Thyroid gland (tissue), 4 donors: ENCODE data around the gene RBCK1. TPM values are rescaled to one million over a fixed set of nuclear protein-coding genes. Genes with fewer than 3 reads are reported as not detected.

Experiments
- DNase-seq, 2 donors: peaks; one replicate each; pipeline ENCODE4 v3.0.0-alpha.2; 2019
- H3K27ac ChIP-seq, 3 donors: fragments of 200-600 bp; sonication (generic); 1 replicate in 2 of 3; 2 replicates in 1 of 3; pipeline ENCODE4 v1.5.1; 2016 to 2019; ENCODE audit warnings: mild to moderate bottlenecking in 1 of 3, moderate library complexity in 1 of 3
- H3K27me3 ChIP-seq: fragments of 200-600 bp; sonication (generic); one replicate; pipeline ENCODE4 v1.5.1; 2019
- H3K36me3 ChIP-seq, 2 donors: fragments of 200-600 bp; sonication (generic); one replicate each; pipeline ENCODE4 v1.5.1; 2016 to 2019
- H3K4me1 ChIP-seq, 2 donors: fragments of 200-600 bp; sonication (generic); one replicate each; pipeline ENCODE4 v1.5.1; 2017 to 2019
- H3K4me3 ChIP-seq, 3 donors: fragments of 200-600 bp; sonication (generic); replicated peaks in 1 of 3; 1 replicate in 2 of 3; 2 replicates in 1 of 3; pipeline ENCODE4 v1.5.1; 2016; ENCODE audit warnings: mild to moderate bottlenecking in 1 of 3
- H3K9me3 ChIP-seq: fragments of 200-600 bp; sonication (generic); one replicate; pipeline ENCODE4 v1.5.1; 2017
- CTCF ChIP-seq, 6 experiments: fragments of 200-600 bp in 3 of 6; fragments of 450-650 bp in 3 of 6; sonication (generic) in 3 of 6; IDR thresholded peaks; one replicate each; pipeline ENCODE4 v1.5.1; 2016 to 2019; ENCODE audit warnings: antibody characterized with exemption in 6 of 6, mild to moderate bottlenecking in 2 of 6, inconsistent platforms in 1 of 6, moderate library complexity in 1 of 6
- POLR2A ChIP-seq, 2 donors: fragments of 450-650 bp; IDR thresholded peaks; one replicate each; pipeline ENCODE4 v1.6.1; 2017; ENCODE audit warnings: antibody characterized with exemption in 2 of 2, mild to moderate bottlenecking in 2 of 2, moderate library complexity in 1 of 2
- WGBS, 2 donors: methylation state at CpG; one replicate each; pipeline ENCODE4 v1.1.5; 2017; 5-methylcytosine and 5-hydroxymethylcytosine counted together
- intact Hi-C: fragments of 100-400 bp; cut with DNase I; formaldehyde crosslinking; loops from one replicate; pipeline ENCODE4 v1.15.1; 2023
- total RNA-seq, 4 donors: library from RNA; depleted of rRNA; stranded (reverse); fragments of >200 nt; gene quantifications; one replicate each; pipeline ENCODE4 v1.2.3, GENCODE V29; 2016

Gene RBCK1
- total RNA-seq, 4 donors from 2014 or later, result 49.2 to 90.2 (median 71.0) TPM

GRCh38 chr20:431012-431904 lies 23.2 kb downstream of the RBCK1 start:
- no peak overlapping the region for H3K27ac ChIP-seq
- intact Hi-C loops, result loop anchor here (10.0 kb wide), 1 partner anchor 76 kb away; no protein-coding TSS in a partner anchor
- H3K27me3 ChIP-seq, result no peaks in the 10 kb centered on the region
- H3K9me3 ChIP-seq, result no peaks in the 10 kb centered on the region
- 43 to 58% methylated on average over 15 to 17 of the region's 17 CpGs for WGBS, 2 donors
- DNase-seq, result peak; percentile 89 to 90
- H3K4me1 ChIP-seq, result no peaks in the 10 kb centered on the region
- H3K4me3 ChIP-seq, result no peak overlapping the region
- peaks cover 12 to 22% of the 10 kb centered on the region in 2 donors for H3K36me3 ChIP-seq
- TF ChIP-seq POLR2A (IDR thresholded peaks at IDR 0.05) (no peak), CTCF (IDR thresholded peaks at IDR 0.05) (peak; percentile 24 to 93 (median 74))

GRCh38 chr20:432208-432607 lies 24.1 kb downstream of the RBCK1 start:
- no peak for TF ChIP-seq POLR2A (IDR thresholded peaks at IDR 0.05)
- Histone ChIP-seq H3K27ac (no peak overlapping the region), H3K9me3 (no peaks in the 10 kb centered on the region), H3K4me1 (no peaks in the 10 kb centered on the region), H3K4me3 (no peak overlapping the region), H3K36me3 (peaks cover 20 to 31% of the 10 kb centered on the region in 2 donors), H3K27me3 (no peaks in the 10 kb centered on the region)
- intact Hi-C loops, result loop anchor here (10.0 kb wide), 1 partner anchor 77 kb away; no protein-coding TSS in a partner anchor
- WGBS, 2 donors, result 94 to 96% methylated on average over 9 to 13 of the region's 13 CpGs
- no peak for DNase-seq

GRCh38 chr20:432677-433299 lies 24.7 kb downstream of the RBCK1 start:
- H3K4me3 ChIP-seq, result no peak overlapping the region
- H3K27me3 ChIP-seq, result no peaks in the 10 kb centered on the region
- WGBS, 2 donors, result 86 to 90% methylated on average over 8 to 11 of the region's 11 CpGs
- H3K36me3 ChIP-seq, result peaks cover 21 to 36% of the 10 kb centered on the region in 2 donors
- H3K27ac ChIP-seq, result no peak overlapping the region
- TF ChIP-seq POLR2A (IDR thresholded peaks at IDR 0.05), result no peak
- TF ChIP-seq CTCF (IDR thresholded peaks at IDR 0.05), result no peak
- H3K9me3 ChIP-seq, result no peaks in the 10 kb centered on the region
- no peaks in the 10 kb centered on the region for H3K4me1 ChIP-seq
- no peak for DNase-seq
- intact Hi-C loops, result loop anchor here (10.0 kb wide), 1 partner anchor 78 kb away; no protein-coding TSS in a partner anchor

- no peak overlapping the region for H3K27ac ChIP-seq
- WGBS, 2 donors, result 81 to 85% methylated on average over 12 of the region's 12 CpGs
- intact Hi-C loops, result loop anchor here (10.0 kb wide), 1 partner anchor 79 kb away; no protein-coding TSS in a partner anchor
These were observed 25.3 kb downstream of the RBCK1 start for GRCh38 chr20:433300-433975.

More at GRCh38 chr20:433300-433975, 25.3 kb downstream of the RBCK1 start:
- H3K4me1 ChIP-seq, result no peaks in the 10 kb centered on the region
- no peak for TF ChIP-seq CTCF (IDR thresholded peaks at IDR 0.05)
- TF ChIP-seq POLR2A (IDR thresholded peaks at IDR 0.05), result no peak
- no peaks in the 10 kb centered on the region for H3K9me3 ChIP-seq
- H3K4me3 ChIP-seq, result no peak overlapping the region
- no peaks in the 10 kb centered on the region for H3K27me3 ChIP-seq
- DNase-seq, result no peak
- H3K36me3 ChIP-seq, result peaks cover 27 to 43% of the 10 kb centered on the region in 2 donors
